Cardiac fibroblast (primary cell): ENCODE data around the gene AFG1L.

Source experiments
- DNase-seq, 2 donors: peaks; one replicate each; pipeline versions ENCODE4 v3.0.0 to v3.0.0-alpha.2; 2010; ENCODE audit warnings: low read depth in 2 of 2
- H3K4me3 ChIP-seq, 2 donors: replicated peaks in 1 of 2; 1 replicate in 1 of 2; 2 replicates in 1 of 2; pipeline ENCODE4 v1.5.1; 2011; ENCODE audit warnings: low read depth in 2 of 2, low read length in 2 of 2, mild to moderate bottlenecking in 2 of 2, moderate library complexity in 1 of 2
- TF ChIP-seq, protein P1 (sequence below): IDR thresholded peaks from one replicate; pipeline ENCODE4 v1.5.1; 2011; ENCODE audit warnings: low read depth, mild to moderate bottlenecking, low read length, inconsistent platforms

The AFG1L gene

DNA sequence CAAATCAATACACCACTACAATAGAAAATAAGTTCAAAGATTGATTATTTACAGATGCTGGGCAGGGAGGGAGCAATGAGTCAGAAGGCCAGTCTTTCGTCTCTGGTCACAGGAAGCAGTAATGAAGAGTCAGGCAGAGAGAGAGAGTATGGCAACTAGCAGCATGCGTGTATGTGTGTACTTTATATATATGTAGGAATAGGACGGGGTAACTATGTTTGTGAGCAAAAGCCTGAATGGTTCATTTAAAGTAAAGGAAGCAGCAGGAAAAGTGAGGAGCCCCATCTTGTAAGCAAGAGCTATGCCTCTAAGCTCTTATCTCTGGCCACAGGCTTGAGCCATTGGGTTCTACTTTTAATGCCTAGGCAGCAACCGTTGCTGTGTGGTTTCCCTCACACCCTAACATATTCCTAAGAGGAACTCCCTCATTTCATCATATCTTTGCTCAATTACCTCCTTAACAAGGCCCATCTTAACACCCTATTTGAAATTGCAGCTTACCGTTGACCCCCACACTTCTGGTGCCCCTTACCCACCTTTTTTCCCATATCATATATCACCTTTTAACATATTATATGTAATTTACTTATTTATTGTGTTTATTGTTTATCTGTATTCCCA lies 66.6 kb downstream of the AFG1L start:
- TF ChIP-seq, protein P1, sequence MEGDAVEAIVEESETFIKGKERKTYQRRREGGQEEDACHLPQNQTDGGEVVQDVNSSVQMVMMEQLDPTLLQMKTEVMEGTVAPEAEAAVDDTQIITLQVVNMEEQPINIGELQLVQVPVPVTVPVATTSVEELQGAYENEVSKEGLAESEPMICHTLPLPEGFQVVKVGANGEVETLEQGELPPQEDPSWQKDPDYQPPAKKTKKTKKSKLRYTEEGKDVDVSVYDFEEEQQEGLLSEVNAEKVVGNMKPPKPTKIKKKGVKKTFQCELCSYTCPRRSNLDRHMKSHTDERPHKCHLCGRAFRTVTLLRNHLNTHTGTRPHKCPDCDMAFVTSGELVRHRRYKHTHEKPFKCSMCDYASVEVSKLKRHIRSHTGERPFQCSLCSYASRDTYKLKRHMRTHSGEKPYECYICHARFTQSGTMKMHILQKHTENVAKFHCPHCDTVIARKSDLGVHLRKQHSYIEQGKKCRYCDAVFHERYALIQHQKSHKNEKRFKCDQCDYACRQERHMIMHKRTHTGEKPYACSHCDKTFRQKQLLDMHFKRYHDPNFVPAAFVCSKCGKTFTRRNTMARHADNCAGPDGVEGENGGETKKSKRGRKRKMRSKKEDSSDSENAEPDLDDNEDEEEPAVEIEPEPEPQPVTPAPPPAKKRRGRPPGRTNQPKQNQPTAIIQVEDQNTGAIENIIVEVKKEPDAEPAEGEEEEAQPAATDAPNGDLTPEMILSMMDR: no peak
- peak in 1 of 2 donors; percentile 28 for DNase-seq
- H3K4me3 ChIP-seq: no peak overlapping the region

DNA sequence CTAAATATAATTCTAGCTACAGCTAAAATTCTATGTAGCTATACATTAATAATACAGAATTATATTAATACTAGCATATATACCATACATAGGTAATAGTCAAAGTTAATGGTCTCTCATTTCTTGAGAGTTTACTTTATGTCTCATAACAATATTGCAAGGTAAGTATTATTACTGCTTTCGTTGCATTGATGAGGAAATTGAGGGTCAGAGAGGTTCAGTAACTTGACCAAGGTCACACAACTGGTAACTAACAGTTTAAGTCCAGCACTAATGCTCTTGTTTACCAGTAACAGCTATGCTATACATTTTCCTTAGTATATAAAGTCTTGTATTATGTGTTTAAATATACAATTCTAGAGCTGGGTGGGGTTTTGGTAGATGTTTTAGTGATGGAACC lies 67.6 kb downstream of the AFG1L start:
- no peak overlapping the region for H3K4me3 ChIP-seq
- DNase-seq: no peak
- TF ChIP-seq, protein P1: no peak

DNA sequence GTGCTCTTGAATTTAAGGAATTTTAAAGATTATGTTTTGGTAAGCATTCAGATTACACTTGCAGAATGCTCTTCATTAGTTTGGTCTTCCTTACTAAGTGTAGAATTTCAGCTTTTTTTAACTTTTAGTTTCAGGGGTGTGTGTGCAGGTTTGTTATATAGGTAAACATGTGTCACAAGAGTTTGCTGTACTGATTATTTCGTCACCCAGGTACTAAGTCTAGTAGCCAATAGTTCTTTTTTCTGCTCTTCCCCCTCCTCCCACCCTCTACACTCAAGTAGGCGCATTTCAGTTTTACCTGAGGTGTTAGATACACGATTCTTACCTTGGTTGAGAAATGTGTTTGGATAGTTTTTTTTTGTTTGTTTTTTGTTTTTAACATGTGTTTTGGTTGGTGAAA lies 68.3 kb downstream of the AFG1L start:
- DNase-seq: no peak
- H3K4me3 ChIP-seq: no peak overlapping the region
- TF ChIP-seq, protein P1: no peak

DNA sequence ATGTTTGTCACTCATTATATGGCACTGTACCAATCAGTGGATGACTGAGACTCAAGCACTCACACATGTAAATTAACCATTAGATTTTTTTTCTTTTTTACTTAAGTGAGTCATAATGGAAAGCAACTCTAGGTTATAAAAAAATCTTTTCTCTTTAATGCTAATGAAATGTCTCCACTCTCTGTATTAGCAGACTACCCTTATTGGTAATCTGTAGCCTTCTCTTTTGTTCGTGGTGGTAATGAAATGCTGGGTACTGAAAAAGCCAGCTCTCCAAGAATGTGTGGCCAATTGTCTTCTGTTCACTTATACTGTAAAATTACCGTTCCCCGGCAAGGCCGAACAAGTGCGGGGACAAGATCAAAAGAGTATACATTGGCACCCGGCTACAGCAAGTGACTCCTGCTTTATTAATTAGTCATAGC lies 69.0 kb downstream of the AFG1L start:
- no peak for DNase-seq
- no peak overlapping the region for H3K4me3 ChIP-seq
- TF ChIP-seq, protein P1: no peak

DNA sequence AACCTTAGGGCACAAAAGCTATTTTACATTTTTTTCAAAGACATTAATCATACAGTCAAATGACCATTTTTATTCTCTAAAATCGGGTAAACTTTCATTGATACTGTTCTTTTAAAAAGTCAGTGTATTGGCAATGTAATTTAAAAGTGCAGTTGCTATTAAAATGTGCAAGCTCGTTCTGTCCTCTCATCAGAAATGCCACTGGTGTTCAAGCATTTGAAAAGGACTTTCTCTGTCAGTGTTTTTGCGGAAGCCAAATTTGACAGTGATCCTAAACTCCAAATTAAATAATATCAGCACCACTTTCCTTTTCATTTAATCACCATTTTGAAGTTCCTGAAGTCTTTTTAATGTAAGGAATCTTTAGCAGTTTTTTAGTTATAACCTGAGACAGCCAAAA lies 69.6 kb downstream of the AFG1L start:
- no peak for DNase-seq
- TF ChIP-seq, protein P1: no peak
- no peak overlapping the region for H3K4me3 ChIP-seq

DNA sequence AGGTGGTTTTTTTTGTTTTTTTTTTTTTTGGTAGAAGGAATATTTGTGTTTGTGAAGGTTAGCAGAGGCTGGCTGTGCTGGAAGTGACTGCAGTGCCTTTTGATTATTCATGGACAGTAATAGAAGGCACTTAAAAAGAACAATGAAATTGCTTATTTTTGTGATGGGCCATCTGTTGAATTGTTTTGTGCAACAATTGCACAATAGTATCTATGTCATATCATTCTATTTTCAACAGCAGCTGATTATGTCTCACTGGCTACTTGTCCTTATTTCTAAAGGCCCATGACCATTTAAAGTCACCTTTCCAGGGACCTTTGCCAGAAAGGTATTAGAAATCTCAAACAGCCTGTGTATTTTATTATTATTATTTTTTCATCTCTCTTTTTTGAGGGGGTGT lies 70.6 kb downstream of the AFG1L start:
- TF ChIP-seq, protein P1: no peak
- no peak overlapping the region for H3K4me3 ChIP-seq
- peak; percentile 6 to 63 for DNase-seq

DNA sequence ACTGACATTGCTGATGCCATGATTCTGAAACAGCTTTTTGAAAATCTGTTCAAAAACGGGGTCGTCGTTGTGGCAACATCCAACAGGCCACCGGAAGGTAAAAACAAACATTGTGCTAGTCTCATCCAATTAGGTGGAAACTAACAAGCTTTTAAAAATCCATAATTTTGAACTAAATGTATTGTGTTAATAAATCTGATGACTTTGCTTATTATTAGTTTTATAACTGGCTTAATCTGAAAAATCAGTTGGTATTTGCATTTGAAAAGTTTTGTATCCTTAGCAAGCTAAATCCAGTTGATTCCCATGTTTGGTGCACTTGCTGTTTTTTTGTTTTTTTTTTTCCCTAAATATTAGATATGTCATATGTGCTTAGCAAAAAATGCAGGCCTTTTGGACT lies 71.4 kb downstream of the AFG1L start:
- TF ChIP-seq, protein P1: no peak
- H3K4me3 ChIP-seq: no peak overlapping the region
- DNase-seq: no peak
